ENCODE measurements around the gene ACTL6B. TPM values are rescaled to one million over a fixed set of nuclear protein-coding genes. Genes with fewer than 3 reads are reported as not detected.

The ACTL6B gene
- total and polyA plus RNA-seq, 9 of the 15 experiments (the other 6 are each of a cell fraction or from before 2014, with no cell fraction given) = not detected

GRCh38 chr7:100693312-100694097 is 37.3 kb upstream of the ACTL6B start (continued):
- 0 out of 2 replicates have a peak, but pooled peaks have one; percentile 14 for TF ChIP-seq ZNF592 (IDR thresholded peaks at IDR 0.05)
- 0 out of 2 replicates have a peak, but pooled peaks have one; percentile 56 for TF ChIP-seq RERE (CRISPR knock-in tag; IDR thresholded peaks at IDR 0.05; ENCODE audit: borderline replicate concordance)
- TF ChIP-seq SRSF1 (IDR thresholded peaks at IDR 0.05; ENCODE audit: low read depth, low read length) = no peak
- no peak for TF ChIP-seq NELFE (IDR thresholded peaks at IDR 0.05; ENCODE audit: insufficient read depth, insufficient read length)
- TF ChIP-seq EGR1 (conservative IDR thresholded peaks at IDR 0.05) = peak; percentile 67
- TF ChIP-seq CEBPG (CRISPR knock-in tag; IDR thresholded peaks at IDR 0.05) = no peak
- no peak for TF ChIP-seq CEBPG (tag; conservative IDR thresholded peaks at IDR 0.05 in 1 of 2, IDR thresholded peaks at IDR 0.05 in 1 of 2)
- peak; percentile 29 for TF ChIP-seq TAF1 (IDR thresholded peaks at IDR 0.05; ENCODE audit: control insufficient read depth, extremely low read depth, insufficient read depth, low read length, severe bottlenecking)
- TF ChIP-seq MLLT1 (IDR thresholded peaks at IDR 0.05) = 0 out of 4 replicates have a peak, but pooled peaks of 1 of the 2 experiments have one; percentile 14
- TF ChIP-seq TFAP4 (CRISPR knock-in tag; IDR thresholded peaks at IDR 0.05; ENCODE audit: borderline replicate concordance) = 0 out of 2 replicates have a peak, but pooled peaks have one; percentile 16
- peak; percentile 73 for TF ChIP-seq POLR2G (IDR thresholded peaks at IDR 0.05; ENCODE audit: low read depth, low read length)
- no peak for TF ChIP-seq TOE1 (IDR thresholded peaks at IDR 0.05; ENCODE audit: borderline replicate concordance)
- no peak for TF ChIP-seq TOE1 (CRISPR knock-in tag; IDR thresholded peaks at IDR 0.05; ENCODE audit: borderline replicate concordance, low read depth)

All from K562 (cell line).